Psoas muscle (tissue), 8 donors: ENCODE data around the gene AFAP1. TPM values are rescaled to one million over a fixed set of nuclear protein-coding genes. Genes with fewer than 3 reads are reported as not detected.

Experiments used
- ATAC-seq, 4 donors: fragments of 200-7000 bp; cut with Tn5 transposase; one replicate each; pipeline ENCODE4 v1.9.1; 2020; ENCODE audit warnings: moderate library complexity in 3 of 4, mild to moderate bottlenecking in 2 of 4
- DNase-seq, 2 donors: peaks; one replicate each; pipeline ENCODE4 v3.0.0-alpha.2; 2020
- H3K27ac ChIP-seq: fragments of 200-600 bp; one replicate; pipeline ENCODE4 v1.8.0; 2022
- H3K27me3 ChIP-seq, 3 donors: fragments of 200-600 bp in 1 of 3; one replicate each; pipeline versions ENCODE4 v1.6.1 to v1.8.0; 2013 to 2022; ENCODE audit warnings: low read length in 2 of 3, mild to moderate bottlenecking in 2 of 3, moderate library complexity in 1 of 3; ENCODE audit not compliant: insufficient read depth in 3 of 3
- H3K36me3 ChIP-seq, 2 donors: fragments of 200-600 bp in 1 of 2; one replicate each; pipeline versions ENCODE4 v1.6.1 to v1.8.0; 2013 to 2022; ENCODE audit warnings: low read depth in 1 of 2, mild to moderate bottlenecking in 1 of 2, moderate library complexity in 1 of 2; ENCODE audit not compliant: insufficient read depth in 1 of 2
- H3K4me1 ChIP-seq: fragments of 200-600 bp; one replicate; pipeline ENCODE4 v1.8.0; 2022
- H3K4me3 ChIP-seq: fragments of 200-600 bp; one replicate; pipeline ENCODE4 v1.8.0; 2022; ENCODE audit warnings: mild to moderate bottlenecking
- H3K9me3 ChIP-seq: fragments of 200-600 bp; one replicate; pipeline ENCODE4 v1.8.0; 2022
- WGBS, 3 donors: extraction: QIAGEN DNeasy Blood & Tissue Kit; methylation state at CpG; one replicate each; pipeline versions ENCODE4 v1.1.6 to v1.1.7; 2013; 5-methylcytosine and 5-hydroxymethylcytosine counted together
- intact Hi-C, 2 donors: fragments of 100-400 bp; cut with DNase I; formaldehyde crosslinking; loops; one replicate each; pipeline versions ENCODE4 v1.11.0 to v1.14.2; 2022
- long read RNA-seq, 2 donors: library from polyadenylated mRNA; unstranded; transcript quantifications; one replicate each; pipeline ENCODE4 v2.0.0, GENCODE V29; 2021
- polyA plus RNA-seq, 3 donors: library from polyadenylated mRNA; stranded (reverse); fragments of 200-250 nt; gene quantifications; one replicate each; pipeline ENCODE4 v1.2.3, GENCODE V29; 2013
- total RNA-seq, 4 donors: library from RNA; stranded (reverse); fragmentation: NEBNext Ultra II Directional in 2 of 4; extraction: Animal tissue kit (Norgen Biotek cat#: 25700) in 2 of 4; gene quantifications; one replicate each; pipeline versions ENCODE4 v1.2.1 to v1.2.4, GENCODE V29; 2021 to 2023
- TF ChIP-seq, protein P1 (sequence below): fragments of 200-600 bp; IDR thresholded peaks from one replicate; pipeline ENCODE4 v1.8.0; 2022; ENCODE audit warnings: antibody characterized with exemption
- donor health status: healthy with polysubstance abuse.
- donor health status: DM: no; HTN: no; CAD: no; lungs with moderate emphysema.
- donor health status: Bipolar disorder and iron deficiency.
- donor health status: healthy.
- donor health status: DM: yes; HTN: yes; CAD: no.
- donor health status: DM: no; HTN: no; CAD: no.
- donor health status: DM: no; HTN: no; CAD: no.
- donor health status: DM: yes; HTN: yes; CAD: no.

Gene AFAP1, protein sequence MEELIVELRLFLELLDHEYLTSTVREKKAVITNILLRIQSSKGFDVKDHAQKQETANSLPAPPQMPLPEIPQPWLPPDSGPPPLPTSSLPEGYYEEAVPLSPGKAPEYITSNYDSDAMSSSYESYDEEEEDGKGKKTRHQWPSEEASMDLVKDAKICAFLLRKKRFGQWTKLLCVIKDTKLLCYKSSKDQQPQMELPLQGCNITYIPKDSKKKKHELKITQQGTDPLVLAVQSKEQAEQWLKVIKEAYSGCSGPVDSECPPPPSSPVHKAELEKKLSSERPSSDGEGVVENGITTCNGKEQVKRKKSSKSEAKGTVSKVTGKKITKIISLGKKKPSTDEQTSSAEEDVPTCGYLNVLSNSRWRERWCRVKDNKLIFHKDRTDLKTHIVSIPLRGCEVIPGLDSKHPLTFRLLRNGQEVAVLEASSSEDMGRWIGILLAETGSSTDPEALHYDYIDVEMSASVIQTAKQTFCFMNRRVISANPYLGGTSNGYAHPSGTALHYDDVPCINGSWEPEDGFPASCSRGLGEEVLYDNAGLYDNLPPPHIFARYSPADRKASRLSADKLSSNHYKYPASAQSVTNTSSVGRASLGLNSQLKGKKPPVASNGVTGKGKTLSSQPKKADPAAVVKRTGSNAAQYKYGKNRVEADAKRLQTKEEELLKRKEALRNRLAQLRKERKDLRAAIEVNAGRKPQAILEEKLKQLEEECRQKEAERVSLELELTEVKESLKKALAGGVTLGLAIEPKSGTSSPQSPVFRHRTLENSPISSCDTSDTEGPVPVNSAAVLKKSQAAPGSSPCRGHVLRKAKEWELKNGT
- 10 to 100 TPM in 1 of 4 donors, 1 to 10 TPM in 3; 2.6 to 11.4 (median 4.3) TPM for total RNA-seq
- 1 to 10 TPM; 1.3 to 1.8 (median 1.6) TPM for polyA plus RNA-seq
- long read RNA-seq, donor 1, partial matches to known transcripts = 0 of 6 reads
- long read RNA-seq, donor 1, other reads (novel, unspliced or antisense) = 6 of 6 reads
- long read RNA-seq, donor 2, full-length matches to known transcripts = 1 of 3 reads
- long read RNA-seq, donor 2, partial matches to known transcripts = 1 of 3 reads
- long read RNA-seq, donor 2, other reads (novel, unspliced or antisense) = 1 of 3 reads

DNA sequence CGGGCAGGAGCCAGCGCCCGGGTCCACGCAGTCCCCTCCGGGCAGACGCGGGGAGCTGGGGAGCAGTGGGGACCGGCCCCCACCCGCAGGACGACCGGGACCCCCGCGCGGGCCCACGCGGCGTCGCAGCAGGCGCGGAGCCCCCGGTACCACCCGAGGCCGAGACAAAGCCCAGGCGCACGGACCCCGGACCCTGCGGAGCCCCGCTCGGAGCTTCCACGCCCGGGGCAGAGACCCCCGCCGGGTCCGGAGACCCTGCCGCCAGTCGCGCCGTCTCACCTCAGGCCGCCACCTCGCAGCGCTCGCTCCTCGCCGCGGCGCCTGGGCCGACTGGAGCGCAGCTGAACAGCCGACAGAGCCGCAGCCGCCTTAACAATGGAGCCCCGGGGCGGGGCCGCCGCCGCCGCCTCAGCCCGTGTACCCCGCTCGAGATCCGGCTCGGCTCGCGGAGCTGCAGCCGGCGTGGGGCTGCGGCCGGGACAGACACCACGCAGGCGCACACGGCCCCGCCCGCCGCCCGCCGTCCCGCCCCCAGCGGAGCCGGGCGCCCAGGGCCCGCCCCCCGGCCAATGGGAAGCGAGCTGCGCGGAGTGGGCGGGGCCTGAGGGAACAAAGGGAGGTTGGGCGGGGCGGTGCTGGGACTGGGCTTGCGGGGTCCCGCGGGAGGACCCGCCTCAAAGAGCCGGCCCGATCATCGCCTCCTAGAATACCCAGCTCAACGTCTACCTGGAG is at the start of gene AFAP1:
Gene AFAP1 (minus strand): TSS at position 485 of the 732 bp plus-strand sequence. CDS start 67,783 bp downstream, outside the sequence.
- Histone ChIP-seq H3K4me1 (no peaks in the 10 kb centered on the region), H3K27ac (peak within 1 kb of the TSS; percentile 57), H3K27me3 (peaks cover 0 to 15% (median 13%) of the 10 kb centered on the region in 3 donors), H3K4me3 (peak within 1 kb of the TSS; percentile 74), H3K36me3 (no peaks in the 10 kb centered on the region), H3K9me3 (no peaks in the 10 kb centered on the region)
- WGBS, 3 donors = 0 to 1% (median 0%) methylated on average over 60 to 96 of the region's 96 CpGs
- ATAC-seq = peak; percentile 96 to 98 (median 98)
- peak; percentile 90 to 92 for DNase-seq
- intact Hi-C loops = loop anchor here in 1 of 2 donors (5.0 kb wide), 1 partner anchor 62 kb away; no protein-coding TSS in a partner anchor
- TF ChIP-seq, protein P1, sequence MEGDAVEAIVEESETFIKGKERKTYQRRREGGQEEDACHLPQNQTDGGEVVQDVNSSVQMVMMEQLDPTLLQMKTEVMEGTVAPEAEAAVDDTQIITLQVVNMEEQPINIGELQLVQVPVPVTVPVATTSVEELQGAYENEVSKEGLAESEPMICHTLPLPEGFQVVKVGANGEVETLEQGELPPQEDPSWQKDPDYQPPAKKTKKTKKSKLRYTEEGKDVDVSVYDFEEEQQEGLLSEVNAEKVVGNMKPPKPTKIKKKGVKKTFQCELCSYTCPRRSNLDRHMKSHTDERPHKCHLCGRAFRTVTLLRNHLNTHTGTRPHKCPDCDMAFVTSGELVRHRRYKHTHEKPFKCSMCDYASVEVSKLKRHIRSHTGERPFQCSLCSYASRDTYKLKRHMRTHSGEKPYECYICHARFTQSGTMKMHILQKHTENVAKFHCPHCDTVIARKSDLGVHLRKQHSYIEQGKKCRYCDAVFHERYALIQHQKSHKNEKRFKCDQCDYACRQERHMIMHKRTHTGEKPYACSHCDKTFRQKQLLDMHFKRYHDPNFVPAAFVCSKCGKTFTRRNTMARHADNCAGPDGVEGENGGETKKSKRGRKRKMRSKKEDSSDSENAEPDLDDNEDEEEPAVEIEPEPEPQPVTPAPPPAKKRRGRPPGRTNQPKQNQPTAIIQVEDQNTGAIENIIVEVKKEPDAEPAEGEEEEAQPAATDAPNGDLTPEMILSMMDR = no peak

DNA sequence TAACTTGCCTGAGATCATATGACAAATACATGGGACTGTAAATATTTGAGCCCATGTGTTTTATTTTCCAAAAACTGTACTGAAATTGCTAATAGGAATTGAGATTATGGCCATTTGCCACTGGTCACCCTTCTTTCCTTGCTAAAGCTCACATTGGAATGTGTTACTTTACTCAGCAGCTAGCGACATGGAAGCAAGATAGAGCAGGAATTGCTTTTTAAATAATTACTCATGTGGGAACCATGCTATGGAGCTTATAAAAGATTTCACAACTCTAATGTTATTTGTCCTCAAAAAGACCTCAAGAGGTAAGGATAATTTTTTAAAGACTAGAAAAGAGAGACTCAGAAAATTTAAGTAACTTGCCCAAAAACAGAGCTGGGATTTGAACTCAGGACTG is 48.8 kb upstream of the AFAP1 start:
- H3K27ac ChIP-seq = peak overlapping the region; percentile 34
- ATAC-seq (no peak), DNase-seq (no peak)
- intact Hi-C loops = loop anchor here in 1 of 2 donors (2.0 kb wide), 1 partner anchor 186 kb away; no protein-coding TSS in a partner anchor
- peaks cover 0 to 63% of the 10 kb centered on the region in 2 donors for H3K36me3 ChIP-seq
- peaks cover 12% of the 10 kb centered on the region for H3K9me3 ChIP-seq
- H3K4me3 ChIP-seq = no peak overlapping the region
- TF ChIP-seq, protein P1 = no peak
- H3K27me3 ChIP-seq = no peaks in the 10 kb centered on the region
- H3K4me1 ChIP-seq = peaks cover 22% of the 10 kb centered on the region
- 85 to 94% (median 88%) methylated on average over 1 of the region's 1 CpG for WGBS, 3 donors

DNA sequence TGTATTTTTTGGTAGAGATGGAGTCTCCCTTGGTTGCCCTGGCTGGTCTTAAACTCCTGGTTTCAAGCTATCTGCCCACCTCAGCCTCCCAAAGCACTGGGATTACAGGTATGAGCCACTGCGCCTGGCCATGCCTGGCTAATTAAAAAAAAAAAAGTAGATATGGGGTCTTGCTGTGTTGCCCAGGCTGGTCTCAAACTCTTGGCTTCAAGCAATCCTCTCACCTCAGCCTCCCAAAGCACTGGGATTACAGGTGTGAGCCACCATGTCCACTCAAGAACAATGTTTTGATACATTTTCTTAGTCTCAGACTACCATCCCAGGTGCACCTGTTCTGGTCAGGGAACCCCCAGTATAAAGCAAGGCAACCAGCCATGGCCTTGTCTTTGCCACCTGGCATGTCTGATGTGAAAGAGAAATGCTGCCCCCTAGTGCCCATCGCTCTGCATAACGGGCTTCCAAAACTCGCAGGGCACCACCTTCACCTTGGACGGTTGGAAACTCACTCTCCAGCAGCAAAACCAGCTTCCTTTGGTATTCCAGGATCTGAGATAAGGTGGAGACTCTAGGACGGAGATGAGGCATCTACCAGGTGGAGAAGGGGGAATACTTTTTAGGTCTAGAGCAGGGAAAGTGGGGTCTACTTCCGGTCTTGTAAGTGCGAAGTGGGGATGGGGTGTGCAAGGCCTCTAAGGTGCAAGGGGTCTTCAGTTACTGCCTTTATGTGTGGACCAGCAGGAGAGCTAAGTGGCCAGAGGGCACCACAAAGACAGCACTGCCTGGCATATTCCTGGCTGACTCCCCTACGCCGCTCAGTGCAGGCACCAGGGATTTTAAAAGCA is 47.7 kb upstream of the AFAP1 start:
- no peaks in the 10 kb centered on the region for H3K27me3 ChIP-seq
- TF ChIP-seq, protein P1 = peak; percentile 76
- DNase-seq = peak; percentile 64 to 80
- peaks cover 0 to 64% of the 10 kb centered on the region in 2 donors for H3K36me3 ChIP-seq
- H3K9me3 ChIP-seq = peaks cover 12% of the 10 kb centered on the region
- peak overlapping the region; percentile 58 for H3K27ac ChIP-seq
- H3K4me1 ChIP-seq = peaks cover 22% of the 10 kb centered on the region
- WGBS, 3 donors = 58 to 69% (median 58%) methylated on average over 10 of the region's 10 CpGs
- H3K4me3 ChIP-seq = no peak overlapping the region
- intact Hi-C loops = no loop called here
- peak; percentile 38 to 60 (median 52) for ATAC-seq
